GM23248 (cell line): ENCODE results near the gene CTDNEP1.

Experiments used
- EZH2 ChIP-seq: fragments of 200-600 bp; sonication (generic); IDR thresholded peaks from 2 replicates; pipeline ENCODE4 v1.6.1; 2018; ENCODE audit warnings: antibody characterized with exemption, mild to moderate bottlenecking; ENCODE audit not compliant: insufficient read depth, poor library complexity, severe bottlenecking
- EZH2phosphoT487 ChIP-seq: fragments of 200-600 bp; sonication (generic); IDR thresholded peaks from 2 replicates; pipeline ENCODE4 v1.6.1; 2018; ENCODE audit warnings: antibody characterized with exemption, moderate library complexity, mild to moderate bottlenecking, low read depth; ENCODE audit not compliant: insufficient read depth

GRCh38 chr17:7208754-7209460 lies 42.6 kb downstream of the CTDNEP1 start:
- no peak for TF ChIP-seq EZH2
- no peak for TF ChIP-seq EZH2phosphoT487
